Measurements from ENCODE around the gene ZNHIT6. TPM values are rescaled to one million over a fixed set of nuclear protein-coding genes. Genes with fewer than 3 reads are reported as not detected.

Gene ZNHIT6
- polyA plus RNA-seq, 1 of the 3 experiments (the other 2 are of a cell fraction): 7.7 TPM

DNA sequence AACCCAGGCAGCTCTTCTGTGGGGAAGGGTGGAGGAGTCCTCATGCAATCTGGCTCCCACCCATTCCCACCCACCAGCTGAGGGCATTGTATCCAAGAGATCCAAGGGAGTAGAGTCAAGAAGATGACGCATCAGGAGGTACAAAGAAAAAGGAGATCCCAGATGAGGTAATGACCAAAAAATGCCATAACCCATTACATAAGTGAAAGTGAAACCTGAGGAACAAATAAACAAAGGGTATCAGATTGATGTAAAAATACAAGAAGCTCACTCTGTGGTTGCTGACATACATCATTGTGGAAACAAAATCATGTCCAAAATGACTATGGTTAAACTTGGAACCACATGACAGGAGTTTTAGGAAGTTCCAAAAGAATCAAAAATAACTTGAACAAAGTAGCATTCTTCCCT lies 85.2 kb downstream of the ZNHIT6 start:
- no peak overlapping the region for H3K27ac ChIP-seq (ENCODE audit: low read depth in 2 of 2, low read length in 1 of 2)
- no peaks in the 10 kb centered on the region for H3K79me2 ChIP-seq (ENCODE audit: insufficient read depth)
- 90% methylated on average over 1 of the region's 1 CpG for WGBS (ENCODE audit: low lambda C conversion rate)
- peaks cover 7% of the 10 kb centered on the region for H3F3A ChIP-seq (replicated peaks; ENCODE audit: insufficient read depth)
- peaks cover 13% of the 10 kb centered on the region for H3K9me3 ChIP-seq
- POLR2A ChIA-PET: no interaction called here
- H3K9me2 ChIP-seq: no peaks in the 10 kb centered on the region
- TF ChIP-seq CTCF (IDR thresholded peaks at IDR 0.05) (no peak), SIN3A (IDR thresholded peaks at IDR 0.05; ENCODE audit: borderline replicate concordance, low read depth, low read length) (no peak), NRF1 (IDR thresholded peaks at IDR 0.05; ENCODE audit: low read depth, low read length) (no peak), EZH2phosphoT487 (IDR thresholded peaks at IDR 0.05; ENCODE audit: borderline replicate concordance, low read depth) (no peak), USF1 (IDR thresholded peaks at IDR 0.05; ENCODE audit: borderline replicate concordance, low read depth) (no peak), PBX3 (IDR thresholded peaks at IDR 0.05) (no peak), CHD2 (IDR thresholded peaks at IDR 0.05; ENCODE audit: low read length, partially characterized antibody) (no peak), TEAD4 (IDR thresholded peaks at IDR 0.05; ENCODE audit: borderline replicate concordance, insufficient read depth) (no peak), EP300 (IDR thresholded peaks at IDR 0.05; ENCODE audit: borderline replicate concordance in 1 of 2, low read depth in 1 of 2, low read length in 1 of 2) (no peak), SMC3 (IDR thresholded peaks at IDR 0.05; ENCODE audit: low read depth, low read length) (no peak), TAF1 (IDR thresholded peaks at IDR 0.05; ENCODE audit: borderline replicate concordance, low read depth, low read length) (no peak), NFIC (IDR thresholded peaks at IDR 0.05; ENCODE audit: borderline replicate concordance) (no peak), FOSL2 (IDR thresholded peaks at IDR 0.05; ENCODE audit: borderline replicate concordance, low read depth) (no peak)
- TF ChIP-seq, protein P1, sequence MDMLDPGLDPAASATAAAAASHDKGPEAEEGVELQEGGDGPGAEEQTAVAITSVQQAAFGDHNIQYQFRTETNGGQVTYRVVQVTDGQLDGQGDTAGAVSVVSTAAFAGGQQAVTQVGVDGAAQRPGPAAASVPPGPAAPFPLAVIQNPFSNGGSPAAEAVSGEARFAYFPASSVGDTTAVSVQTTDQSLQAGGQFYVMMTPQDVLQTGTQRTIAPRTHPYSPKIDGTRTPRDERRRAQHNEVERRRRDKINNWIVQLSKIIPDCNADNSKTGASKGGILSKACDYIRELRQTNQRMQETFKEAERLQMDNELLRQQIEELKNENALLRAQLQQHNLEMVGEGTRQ (IDR thresholded peaks at IDR 0.05; ENCODE audit: borderline replicate concordance, low read depth, low read length): no peak
- TF ChIP-seq, protein P2, sequence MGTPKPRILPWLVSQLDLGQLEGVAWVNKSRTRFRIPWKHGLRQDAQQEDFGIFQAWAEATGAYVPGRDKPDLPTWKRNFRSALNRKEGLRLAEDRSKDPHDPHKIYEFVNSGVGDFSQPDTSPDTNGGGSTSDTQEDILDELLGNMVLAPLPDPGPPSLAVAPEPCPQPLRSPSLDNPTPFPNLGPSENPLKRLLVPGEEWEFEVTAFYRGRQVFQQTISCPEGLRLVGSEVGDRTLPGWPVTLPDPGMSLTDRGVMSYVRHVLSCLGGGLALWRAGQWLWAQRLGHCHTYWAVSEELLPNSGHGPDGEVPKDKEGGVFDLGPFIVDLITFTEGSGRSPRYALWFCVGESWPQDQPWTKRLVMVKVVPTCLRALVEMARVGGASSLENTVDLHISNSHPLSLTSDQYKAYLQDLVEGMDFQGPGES (IDR thresholded peaks at IDR 0.05; ENCODE audit: low read depth, low read length): no peak
- CTCF ChIA-PET: no interaction called here
- no peak overlapping the region for H3K4me3 ChIP-seq (ENCODE audit: low read depth in 2 of 2, low read length in 1 of 2)
- peaks cover 0 to 7% of the 10 kb centered on the region in 2 experiments; a peak in 3 of 4 replicates for H3K4me1 ChIP-seq (ENCODE audit: control insufficient read depth in 1 of 2, insufficient read depth in 2 of 2, low read depth in 1 of 2, low read length in 1 of 2)
- no peaks in the 10 kb centered on the region for H3K27me3 ChIP-seq (ENCODE audit: insufficient read depth)
- H3K36me3 ChIP-seq (replicated peaks in 1 of 2; ENCODE audit: control insufficient read depth in 1 of 2, insufficient read depth in 2 of 2, low read length in 1 of 2): peaks cover 0 to 8% of the 10 kb centered on the region in 2 experiments
- DNase-seq: no peak
- no peak overlapping the region for H3K4me2 ChIP-seq
- H4K20me1 ChIP-seq (ENCODE audit: insufficient read depth): no peaks in the 10 kb centered on the region
- no peak overlapping the region for H3K9ac ChIP-seq
- H2AFZ ChIP-seq (ENCODE audit: low read depth): no peak overlapping the region

Measured in SK-N-SH (cell line).